Measurements from ENCODE around the gene OR6V1.
"Not testable (repeated sequence)": the region's sequence is repeated elsewhere in the genome, so short reads cannot be mapped to it uniquely, and the experiment has no call there.

Gene OR6V1

DNA sequence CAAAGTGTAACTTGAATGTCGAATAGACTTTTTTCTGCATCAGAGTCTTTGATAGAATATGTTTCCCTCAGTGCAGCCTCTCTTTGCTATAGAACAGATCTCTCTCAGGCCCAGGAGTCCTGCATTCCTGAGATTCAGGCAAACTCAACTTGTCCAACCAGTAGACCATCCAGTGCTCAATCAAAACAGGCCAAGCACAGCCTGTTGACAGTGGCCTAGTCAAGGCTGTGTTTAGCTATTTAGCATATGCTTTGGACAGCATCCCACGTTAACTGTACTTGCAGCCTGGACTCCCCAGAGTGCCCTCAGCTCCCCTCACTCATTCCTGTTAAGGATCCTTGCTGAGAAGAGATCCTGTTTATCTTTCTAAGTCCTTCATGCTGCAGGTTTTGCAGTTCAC is 16.3 kb downstream of the OR6V1 start:
- Mint-ChIP-seq H3K27ac (no peak overlapping the region), H3K36me3 (no peaks in the 10 kb centered on the region), H3K4me1 (no peaks in the 10 kb centered on the region), H3K9me3 (no peaks in the 10 kb centered on the region), H3K4me3 (no peak overlapping the region)
- DNase-seq (ENCODE audit: low spot score in 2 of 2) (no peak), ATAC-seq (peak; percentile 24)

DNA sequence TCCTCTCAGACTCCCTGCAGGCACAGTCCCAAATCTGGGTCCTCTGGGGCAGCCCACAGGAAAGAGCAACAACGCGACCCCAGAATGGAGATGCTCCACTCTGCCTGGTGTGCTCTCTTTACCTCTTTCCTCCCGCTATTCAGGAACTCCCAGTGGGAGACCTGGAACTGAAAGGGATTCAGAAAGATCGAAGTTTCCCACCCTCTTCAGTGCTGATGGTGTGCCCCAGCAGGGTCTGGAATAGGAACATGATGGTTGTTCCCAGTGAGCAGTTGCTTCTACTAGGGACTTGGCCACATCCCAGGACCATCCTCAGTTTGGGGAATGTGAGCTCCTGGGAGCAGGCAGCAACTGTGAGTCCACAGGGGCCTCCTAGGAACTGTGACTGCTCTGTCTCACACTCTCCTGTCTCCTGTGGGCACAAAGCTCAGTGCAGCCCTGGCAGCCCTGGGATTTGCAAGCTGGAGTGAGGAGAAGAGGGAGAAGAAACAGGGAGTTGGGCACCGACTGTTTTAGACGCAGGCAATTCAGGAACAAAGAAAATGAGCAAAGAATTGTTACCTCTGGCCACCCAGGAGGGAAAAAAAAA is 17.9 kb downstream of the OR6V1 start:
- Mint-ChIP-seq H3K27ac (no peak overlapping the region), H3K4me3 (no peak overlapping the region), H3K9me3 (no peaks in the 10 kb centered on the region), H3K36me3 (no peaks in the 10 kb centered on the region), H3K4me1 (no peaks in the 10 kb centered on the region)
- ATAC-seq (peak; percentile 36), DNase-seq (ENCODE audit: low spot score in 2 of 2) (no peak)

DNA sequence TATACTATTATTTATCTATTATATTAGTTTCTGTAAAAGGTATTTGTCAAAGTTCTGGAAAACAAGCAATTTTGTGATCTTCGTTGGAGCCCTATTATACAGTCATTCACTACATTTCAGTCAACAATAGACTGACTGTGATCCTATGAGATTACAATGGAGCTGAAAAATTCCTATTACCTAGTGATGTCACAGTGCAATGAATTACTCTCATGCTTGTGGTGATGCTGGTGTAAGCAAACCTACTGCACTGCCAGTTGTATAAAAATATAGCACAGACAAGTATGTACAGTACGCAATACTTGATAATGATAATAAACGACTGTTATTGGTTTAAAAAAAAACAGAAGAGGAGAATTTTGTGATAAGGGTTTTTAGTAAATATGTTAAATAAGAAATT is 21.4 kb downstream of the OR6V1 start:
- Mint-ChIP-seq H3K36me3 (no peaks in the 10 kb centered on the region), H3K9me3 (no peaks in the 10 kb centered on the region), H3K27ac (no peak overlapping the region), H3K4me1 (no peaks in the 10 kb centered on the region), H3K4me3 (no peak overlapping the region)
- ATAC-seq (no peak), DNase-seq (ENCODE audit: low spot score in 2 of 2) (no peak)

DNA sequence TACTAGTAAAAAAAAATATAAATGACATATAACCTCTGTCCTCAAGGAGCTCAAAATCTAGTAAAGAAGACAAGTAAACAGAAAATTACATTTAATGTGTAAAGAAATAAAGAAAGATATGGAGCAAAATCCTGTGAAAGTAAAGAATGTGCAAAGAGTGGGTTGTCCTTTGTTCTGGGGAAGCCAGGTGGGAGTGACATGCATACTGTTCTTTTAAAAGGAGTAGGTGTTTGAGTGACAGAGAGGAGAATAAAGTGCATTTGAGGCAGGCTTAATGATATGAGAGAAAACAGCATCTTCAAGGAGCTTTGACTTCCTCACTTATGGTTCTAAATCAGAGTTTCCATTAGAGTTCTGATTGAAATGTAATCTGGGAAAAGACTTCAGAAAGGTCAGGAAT is 22.0 kb downstream of the OR6V1 start:
- Mint-ChIP-seq H3K9me3 (no peaks in the 10 kb centered on the region), H3K4me1 (no peaks in the 10 kb centered on the region), H3K36me3 (no peaks in the 10 kb centered on the region), H3K4me3 (no peak overlapping the region), H3K27ac (no peak overlapping the region)
- DNase-seq (ENCODE audit: low spot score in 2 of 2) = no peak
- ATAC-seq = no peak

DNA sequence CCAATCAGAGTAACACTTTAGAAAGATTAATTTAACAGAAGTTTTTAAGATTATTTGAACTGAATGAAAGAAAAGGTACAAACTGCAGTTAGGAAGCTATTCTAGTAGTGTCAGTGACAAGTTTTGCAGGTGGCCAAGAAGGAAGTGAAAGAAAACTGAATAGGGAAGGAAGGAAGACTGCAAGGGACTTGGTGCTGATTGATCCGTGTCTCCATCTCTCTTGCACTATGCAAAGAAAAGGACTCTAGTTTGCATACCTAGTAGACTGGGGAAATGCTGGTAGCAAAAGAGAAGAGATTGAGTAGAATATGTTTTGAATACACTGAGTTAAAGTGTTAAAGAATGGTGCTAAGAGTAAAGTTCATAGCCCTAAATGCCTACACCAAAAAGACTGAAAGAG is 33.0 kb downstream of the OR6V1 start:
- H3K9me3 Mint-ChIP-seq = peaks cover 9% of the 10 kb centered on the region
- H3K36me3 Mint-ChIP-seq = no peaks in the 10 kb centered on the region
- no peaks in the 10 kb centered on the region for H3K4me1 Mint-ChIP-seq
- no peak overlapping the region for H3K4me3 Mint-ChIP-seq
- ATAC-seq (no peak), DNase-seq (ENCODE audit: low spot score in 2 of 2) (no peak)
- no peak overlapping the region for H3K27ac Mint-ChIP-seq

DNA sequence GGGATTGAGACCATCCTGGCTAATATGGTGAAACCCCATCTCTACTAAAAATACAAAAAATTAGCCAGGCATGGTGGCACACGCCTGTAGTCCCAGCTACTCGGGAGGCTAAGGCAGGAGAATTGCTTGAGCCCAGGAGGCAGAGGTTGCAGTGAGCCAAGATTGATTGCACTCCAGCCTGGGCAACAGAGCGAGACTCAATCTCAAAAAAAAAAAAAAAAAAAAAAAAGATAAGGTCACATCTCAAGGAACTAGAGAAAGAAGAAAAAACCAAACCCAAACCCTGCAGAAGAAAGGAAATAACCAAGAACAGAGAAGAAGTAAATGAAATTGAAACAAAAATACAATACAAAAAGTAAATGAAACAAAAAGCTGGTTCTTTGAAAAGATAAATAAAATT is 33.5 kb downstream of the OR6V1 start:
- not testable (repeated sequence) for DNase-seq (ENCODE audit: low spot score in 2 of 2); H3K9me3 Mint-ChIP-seq; ATAC-seq; H3K27ac Mint-ChIP-seq; H3K4me1 Mint-ChIP-seq; H3K4me3 Mint-ChIP-seq; H3K36me3 Mint-ChIP-seq

DNA sequence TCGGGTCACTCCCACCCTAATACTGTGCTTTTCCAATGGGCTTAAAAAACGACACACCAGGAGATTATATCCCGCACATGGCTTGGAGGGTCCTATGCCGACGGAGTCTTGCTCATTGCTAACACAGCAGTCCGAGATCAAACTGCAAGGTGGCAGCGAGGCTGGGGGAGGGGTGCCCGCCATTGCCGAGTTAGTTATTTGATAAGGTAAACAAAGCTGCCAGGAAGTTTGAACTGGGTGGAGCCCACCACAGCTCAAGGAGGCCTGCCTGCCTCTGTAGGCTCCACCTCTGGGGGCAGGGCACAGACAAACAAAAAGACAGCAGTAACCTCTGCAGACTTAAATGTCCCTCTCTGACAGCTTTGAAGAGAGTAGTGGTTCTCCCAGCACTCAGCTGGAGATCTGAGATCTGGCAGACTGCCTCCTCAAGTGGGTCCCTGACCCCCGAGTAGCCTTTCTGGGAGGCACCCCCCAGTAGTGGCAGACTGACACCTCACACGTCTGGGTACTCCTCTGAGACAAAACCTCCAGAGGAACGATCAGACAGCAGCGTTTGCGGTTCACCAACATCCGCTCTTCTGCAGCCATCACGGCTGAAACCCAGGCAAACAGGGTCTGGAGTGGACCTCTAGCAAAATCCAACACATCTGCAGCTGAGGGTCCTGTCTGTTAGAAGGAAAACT is 36.5 kb downstream of the OR6V1 start:
- not testable (repeated sequence) for H3K36me3 Mint-ChIP-seq; H3K4me3 Mint-ChIP-seq; DNase-seq (ENCODE audit: low spot score in 2 of 2); ATAC-seq; H3K27ac Mint-ChIP-seq; H3K9me3 Mint-ChIP-seq; H3K4me1 Mint-ChIP-seq

DNA sequence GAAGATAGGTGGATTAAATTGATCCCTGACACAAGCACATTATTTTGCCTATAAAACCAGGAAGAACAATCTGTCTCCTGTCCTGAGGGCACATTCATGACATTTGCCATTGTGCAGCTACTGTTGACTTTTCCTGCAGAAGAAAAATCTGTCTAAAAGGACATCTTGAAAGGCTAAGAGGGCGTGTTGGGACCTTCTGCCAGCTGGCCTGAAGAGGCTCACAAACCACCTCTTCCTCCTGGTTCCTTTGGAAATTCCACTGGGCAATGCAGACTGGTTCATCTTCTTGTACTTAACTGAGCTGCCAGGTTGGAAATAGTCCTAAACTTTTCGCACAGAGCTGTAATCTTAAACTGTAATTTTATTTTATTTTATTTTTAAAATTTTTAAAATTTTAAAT is 44.0 kb downstream of the OR6V1 start:
- DNase-seq (ENCODE audit: low spot score in 2 of 2) (no peak), ATAC-seq (no peak)
- Mint-ChIP-seq H3K4me3 (no peak overlapping the region), H3K36me3 (no peaks in the 10 kb centered on the region), H3K9me3 (peaks cover 7% of the 10 kb centered on the region), H3K27ac (no peak overlapping the region), H3K4me1 (no peaks in the 10 kb centered on the region)

DNA sequence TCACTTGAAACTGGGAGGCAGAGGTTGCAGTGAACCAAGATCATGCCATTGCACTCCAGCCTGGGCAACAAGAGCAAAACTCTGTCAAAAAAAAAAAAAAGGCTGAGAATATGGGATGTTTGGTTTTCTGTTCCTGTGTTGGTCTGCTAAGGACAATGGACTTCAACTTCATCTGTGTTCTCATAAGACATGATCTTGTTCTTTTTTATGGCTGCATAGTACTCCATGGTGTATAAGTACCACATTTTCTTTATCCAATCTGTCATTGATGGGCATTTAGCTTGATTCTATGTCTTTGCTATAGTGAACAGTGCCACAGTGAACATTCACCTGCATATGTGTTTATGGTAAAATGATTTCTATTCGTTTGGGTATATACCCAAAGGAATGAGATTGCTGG is 47.4 kb downstream of the OR6V1 start:
- not testable (repeated sequence) for H3K27ac Mint-ChIP-seq; H3K4me1 Mint-ChIP-seq; H3K9me3 Mint-ChIP-seq; ATAC-seq; H3K36me3 Mint-ChIP-seq; H3K4me3 Mint-ChIP-seq; DNase-seq (ENCODE audit: low spot score in 2 of 2)

Data from stimulated activated effector memory CD8-positive, alpha-beta T cell treated with anti-CD3 and anti-CD28 coated beads, Interleukin-12 subunit alpha, Interleukin-12 subunit beta, amount 100 ng/mL, for 72 hours (primary cell).